Sigmoid colon (tissue), 7 donors: ENCODE data around the gene DNAH3. TPM values are rescaled to one million over a fixed set of nuclear protein-coding genes. Genes with fewer than 3 reads are reported as not detected.
"Not testable (repeated sequence)": the region's sequence is repeated elsewhere in the genome, so short reads cannot be mapped to it uniquely, and the experiment has no call there.

Experiments used
- DNase-seq: peaks from one replicate; pipeline ENCODE4 v3.0.0-alpha.2; 2019
- H3K27ac ChIP-seq, 4 donors: fragments of 200-600 bp; sonication (generic); one replicate each; pipeline ENCODE4 v1.5.1; 2016 to 2019; ENCODE audit warnings: mild to moderate bottlenecking in 1 of 4
- H3K27me3 ChIP-seq, 3 donors: fragments of 200-600 bp; sonication (generic); one replicate each; pipeline ENCODE4 v1.5.1; 2019; ENCODE audit warnings: mild to moderate bottlenecking in 1 of 3
- H3K36me3 ChIP-seq, 4 donors: fragments of 200-600 bp; sonication (generic); one replicate each; pipeline ENCODE4 v1.5.1; 2016 to 2019
- H3K4me1 ChIP-seq, 4 donors: fragments of 200-600 bp; sonication (generic); one replicate each; pipeline ENCODE4 v1.5.1; 2017 to 2019
- H3K4me3 ChIP-seq, 4 donors: fragments of 200-600 bp; sonication (generic); one replicate each; pipeline ENCODE4 v1.5.1; 2017 to 2019; ENCODE audit warnings: mild to moderate bottlenecking in 2 of 4, moderate library complexity in 1 of 4
- H3K9me3 ChIP-seq, 4 donors: fragments of 200-600 bp in 3 of 4; sonication (generic) in 3 of 4; one replicate each; pipeline versions ENCODE4 v1.5.1 to v1.6.1; 2013 to 2019
- EP300 ChIP-seq, 4 donors: sonication (generic); formaldehyde crosslinking; IDR thresholded peaks; one replicate each; pipeline ENCODE4 v1.6.1; 2017; ENCODE audit warnings: antibody characterized with exemption in 4 of 4
- POLR2A ChIP-seq, 2 donors: fragments of 450-650 bp; IDR thresholded peaks; one replicate each; pipeline ENCODE4 v1.6.1; 2016; ENCODE audit warnings: antibody characterized with exemption in 2 of 2, mild to moderate bottlenecking in 2 of 2, moderate library complexity in 2 of 2
- POLR2AphosphoS5 ChIP-seq, 4 donors: sonication (generic); formaldehyde crosslinking; IDR thresholded peaks; one replicate each; pipeline ENCODE4 v1.6.1; 2017; ENCODE audit warnings: antibody characterized with exemption in 4 of 4
- WGBS, 2 donors: extraction: QIAGEN DNeasy Blood & Tissue Kit; methylation state at CpG; one replicate each; pipeline ENCODE4 v1.1.7; 2013; 5-methylcytosine and 5-hydroxymethylcytosine counted together
- intact Hi-C: fragments of 100-400 bp; cut with DNase I; formaldehyde crosslinking; loops from one replicate; pipeline ENCODE4 v1.15.1; 2023
- polyA plus RNA-seq, 3 donors: library from polyadenylated mRNA; stranded (reverse); fragments of 200-250 nt; gene quantifications; one replicate each; pipeline ENCODE4 v1.2.3, GENCODE V29; 2013
- total RNA-seq, 4 donors: library from RNA; depleted of rRNA; stranded (reverse); fragments of >200 nt; gene quantifications; one replicate each; pipeline ENCODE4 v1.1.0, GENCODE V29; 2016
- TF ChIP-seq, protein P1 (sequence below), 4 experiments: fragments of 450-650 bp in 3 of 4; fragments of 200-600 bp in 1 of 4; IDR thresholded peaks; one replicate each; pipeline ENCODE4 v1.5.1; 2016 to 2019; ENCODE audit warnings: antibody characterized with exemption in 4 of 4, mild to moderate bottlenecking in 3 of 4, moderate library complexity in 2 of 4
- donor health status: healthy with polysubstance abuse.
- donor health status: Bipolar disorder and iron deficiency.
- donor health status: healthy.

The DNAH3 gene
- total and polyA plus RNA-seq, 7 donors: 0.26 to 0.92 (median 0.60) TPM; not detected in 4

- intact Hi-C loops: no loop called here
- no peak for TF ChIP-seq EP300 (IDR thresholded peaks at IDR 0.05)
- no peak for TF ChIP-seq POLR2A (IDR thresholded peaks at IDR 0.05)
- no peak for TF ChIP-seq POLR2AphosphoS5 (IDR thresholded peaks at IDR 0.05)
- TF ChIP-seq, protein P1, sequence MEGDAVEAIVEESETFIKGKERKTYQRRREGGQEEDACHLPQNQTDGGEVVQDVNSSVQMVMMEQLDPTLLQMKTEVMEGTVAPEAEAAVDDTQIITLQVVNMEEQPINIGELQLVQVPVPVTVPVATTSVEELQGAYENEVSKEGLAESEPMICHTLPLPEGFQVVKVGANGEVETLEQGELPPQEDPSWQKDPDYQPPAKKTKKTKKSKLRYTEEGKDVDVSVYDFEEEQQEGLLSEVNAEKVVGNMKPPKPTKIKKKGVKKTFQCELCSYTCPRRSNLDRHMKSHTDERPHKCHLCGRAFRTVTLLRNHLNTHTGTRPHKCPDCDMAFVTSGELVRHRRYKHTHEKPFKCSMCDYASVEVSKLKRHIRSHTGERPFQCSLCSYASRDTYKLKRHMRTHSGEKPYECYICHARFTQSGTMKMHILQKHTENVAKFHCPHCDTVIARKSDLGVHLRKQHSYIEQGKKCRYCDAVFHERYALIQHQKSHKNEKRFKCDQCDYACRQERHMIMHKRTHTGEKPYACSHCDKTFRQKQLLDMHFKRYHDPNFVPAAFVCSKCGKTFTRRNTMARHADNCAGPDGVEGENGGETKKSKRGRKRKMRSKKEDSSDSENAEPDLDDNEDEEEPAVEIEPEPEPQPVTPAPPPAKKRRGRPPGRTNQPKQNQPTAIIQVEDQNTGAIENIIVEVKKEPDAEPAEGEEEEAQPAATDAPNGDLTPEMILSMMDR (IDR thresholded peaks at IDR 0.05): no peak
These were observed 90.6 kb downstream of the DNAH3 start for GRCh38 chr16:21060027-21060510.

DNA sequence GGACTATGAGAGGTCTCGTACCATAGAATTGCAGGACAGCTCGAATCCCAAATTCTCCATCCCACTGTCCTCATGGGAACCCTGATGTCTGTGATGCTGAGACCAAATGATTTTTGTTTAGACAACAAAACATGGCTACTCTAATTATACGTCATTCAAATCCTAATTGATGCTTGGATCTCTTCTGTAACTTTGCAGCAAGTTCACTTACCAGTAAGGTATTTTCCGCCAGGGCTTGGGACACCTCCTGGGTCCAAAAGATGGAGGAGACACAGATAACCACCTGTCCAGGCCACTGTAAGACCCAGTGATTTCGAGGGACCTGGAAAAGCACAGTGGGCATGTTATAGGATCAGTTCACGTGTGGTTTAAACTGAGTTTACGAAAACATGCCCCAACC, 92.8 kb downstream of the DNAH3 start:
- intact Hi-C loops: no loop called here

More at GRCh38 chr16:21060027-21060510, 90.6 kb downstream of the DNAH3 start:
- H3K9me3 ChIP-seq: no peaks in the 10 kb centered on the region
- H3K36me3 ChIP-seq: no peaks in the 10 kb centered on the region
- H3K4me3 ChIP-seq: no peak overlapping the region
- DNase-seq: peak; percentile 43
- no peaks in the 10 kb centered on the region for H3K27me3 ChIP-seq
- no peaks in the 10 kb centered on the region for H3K4me1 ChIP-seq
- WGBS, 2 donors: 27 to 72% methylated on average over 4 of the region's 4 CpGs
- no peak overlapping the region for H3K27ac ChIP-seq

GRCh38 chr16:21056396-21056795, 94.2 kb downstream of the DNAH3 start:
- TF ChIP-seq, protein P1 (IDR thresholded peaks at IDR 0.05): no peak
- TF ChIP-seq POLR2AphosphoS5 (IDR thresholded peaks at IDR 0.05): no peak
- no peak for TF ChIP-seq EP300 (IDR thresholded peaks at IDR 0.05)
- TF ChIP-seq POLR2A (IDR thresholded peaks at IDR 0.05): no peak
- 32 to 47% methylated on average over 3 of the region's 3 CpGs for WGBS, 2 donors
- DNase-seq: no peak
- H3K4me1 ChIP-seq: no peaks in the 10 kb centered on the region
- no peaks in the 10 kb centered on the region for H3K9me3 ChIP-seq
- intact Hi-C loops: no loop called here
- H3K4me3 ChIP-seq: no peak overlapping the region
- H3K36me3 ChIP-seq: no peaks in the 10 kb centered on the region
- H3K27me3 ChIP-seq: no peaks in the 10 kb centered on the region
- no peak overlapping the region for H3K27ac ChIP-seq

More for the DNA sequence above, 92.8 kb downstream of the DNAH3 start:
- no peak overlapping the region for H3K4me3 ChIP-seq
- no peaks in the 10 kb centered on the region for H3K9me3 ChIP-seq
- H3K4me1 ChIP-seq: no peaks in the 10 kb centered on the region
- no peak overlapping the region for H3K27ac ChIP-seq
- TF ChIP-seq, protein P1 (IDR thresholded peaks at IDR 0.05): no peak
- no peak for TF ChIP-seq POLR2AphosphoS5 (IDR thresholded peaks at IDR 0.05)
- no peak for TF ChIP-seq POLR2A (IDR thresholded peaks at IDR 0.05)
- no peak for TF ChIP-seq EP300 (IDR thresholded peaks at IDR 0.05)
- H3K27me3 ChIP-seq: no peaks in the 10 kb centered on the region
- H3K36me3 ChIP-seq: no peaks in the 10 kb centered on the region
- no peak for DNase-seq
- WGBS, 2 donors: 79 to 81% methylated on average over 7 of the region's 7 CpGs

- WGBS, 2 donors: 90 to 91% methylated on average over 4 of the region's 4 CpGs
- H3K27me3 ChIP-seq, H3K9me3 ChIP-seq, H3K27ac ChIP-seq, intact Hi-C loops, H3K4me1 ChIP-seq, H3K36me3 ChIP-seq, H3K4me3 ChIP-seq, DNase-seq: not testable (repeated sequence)
These were observed 94.9 kb downstream of the DNAH3 start for GRCh38 chr16:21055738-21056137.

DNA sequence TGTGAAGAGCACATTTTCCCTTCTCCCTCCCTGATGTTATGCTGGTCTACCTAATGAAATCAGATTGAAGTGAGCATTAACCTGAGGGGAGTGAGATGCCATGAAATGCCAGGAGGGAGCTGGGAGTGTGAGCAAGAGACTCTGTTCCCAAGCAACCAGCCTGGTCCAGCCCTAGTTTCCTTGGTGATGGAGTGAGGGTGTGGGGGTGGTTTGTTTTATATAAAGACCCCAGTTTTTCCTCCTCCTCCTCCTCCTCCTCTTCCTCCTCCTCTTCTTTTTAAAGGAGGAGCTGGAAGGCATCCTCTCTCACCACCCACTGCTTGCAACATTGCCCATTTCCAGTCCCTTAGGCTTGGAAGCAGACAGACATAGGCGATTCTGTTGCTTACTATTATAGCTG, 97.1 kb downstream of the DNAH3 start:
- WGBS, 2 donors: 91 to 93% methylated on average over 1 of the region's 1 CpG
- no peak for TF ChIP-seq POLR2AphosphoS5 (IDR thresholded peaks at IDR 0.05)
- TF ChIP-seq, protein P1 (IDR thresholded peaks at IDR 0.05): no peak
- TF ChIP-seq EP300 (IDR thresholded peaks at IDR 0.05): no peak
- no peak for TF ChIP-seq POLR2A (IDR thresholded peaks at IDR 0.05)
- no peaks in the 10 kb centered on the region for H3K4me1 ChIP-seq
- no peak overlapping the region for H3K4me3 ChIP-seq
- intact Hi-C loops: no loop called here
- H3K36me3 ChIP-seq: no peaks in the 10 kb centered on the region
- H3K27ac ChIP-seq: no peak overlapping the region
- DNase-seq: no peak
- peaks cover 0 to 4% (median 0%) of the 10 kb centered on the region in 3 donors for H3K27me3 ChIP-seq
- H3K9me3 ChIP-seq: no peaks in the 10 kb centered on the region

DNA sequence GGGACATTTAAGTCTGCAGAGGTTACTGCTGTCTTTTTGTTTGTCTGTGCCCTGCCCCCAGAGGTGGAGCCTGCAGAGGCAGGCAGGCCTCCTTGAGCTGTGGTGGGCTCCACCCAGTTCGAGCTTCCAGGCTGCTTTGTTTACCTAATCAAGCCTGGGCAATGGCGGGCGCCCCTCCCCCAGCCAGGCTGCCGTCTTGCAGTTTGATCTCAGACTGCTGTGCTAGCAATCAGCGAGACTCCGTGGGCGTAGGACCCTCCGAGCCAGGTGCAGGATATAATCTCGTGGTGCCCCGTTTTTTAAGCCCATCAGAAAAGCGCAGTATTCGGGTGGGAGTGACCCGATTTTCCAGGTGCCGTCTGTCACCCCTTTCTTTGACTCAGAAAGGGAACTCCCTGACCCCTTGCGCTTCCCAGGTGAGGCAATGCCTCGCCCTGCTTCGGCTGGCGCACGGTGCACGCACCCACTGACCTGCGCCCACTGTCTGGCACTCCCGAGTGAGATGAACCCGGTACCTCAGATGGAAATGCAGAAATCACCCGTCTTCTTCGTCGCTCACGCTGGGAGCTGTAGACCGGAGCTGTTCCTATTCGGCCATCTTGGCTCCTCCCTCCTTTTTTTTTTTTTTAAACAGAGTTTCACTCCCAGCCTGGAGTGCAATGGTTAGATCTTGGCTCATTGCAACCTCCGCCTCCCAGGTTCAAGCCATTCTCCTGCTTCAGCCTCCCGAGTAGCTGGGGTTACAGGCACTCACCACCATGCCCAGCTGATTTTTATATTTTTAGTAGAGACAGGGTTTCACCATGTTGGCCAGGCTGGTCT, 102.3 kb downstream of the DNAH3 start:
- H3K4me1 ChIP-seq, intact Hi-C loops, H3K27me3 ChIP-seq, H3K27ac ChIP-seq, H3K9me3 ChIP-seq, H3K4me3 ChIP-seq, H3K36me3 ChIP-seq, DNase-seq: not testable (repeated sequence)
- WGBS, 2 donors: 23 to 71% methylated on average over 31 of the region's 31 CpGs
